Activated CD8-positive, alpha-beta T cell treated with anti-CD3 and anti-CD28 coated beads for 36 hours (primary cell): ENCODE results near the gene PFDN6. TPM values are rescaled to one million over a fixed set of nuclear protein-coding genes. Genes with fewer than 3 reads are reported as not detected.

Source experiments
- ATAC-seq: fragments of 200-7000 bp; cut with Tn5 transposase; one replicate; pipeline ENCODE4 v1.10.0; 2021; ENCODE audit warnings: mild to moderate bottlenecking, moderate library complexity
- CTCF ChIA-PET: fragments of 350-600 bp; sonication (Branson Sonifier 250); formaldehyde crosslinking; loops from one replicate; lab custom pipeline; 2021; ENCODE audit warnings: antibody characterized with exemption; lab: Charles Lee
- POLR2A ChIA-PET: fragments of 350-600 bp; sonication (Branson Sonifier 250); formaldehyde crosslinking; loops from one replicate; lab custom pipeline; 2021; ENCODE audit warnings: antibody characterized with exemption; lab: Charles Lee
- DNase-seq: peaks from one replicate; pipeline ENCODE4 v3.0.0-alpha.2; 2020
- H3K27ac Mint-ChIP-seq: one replicate; pipeline ENCODE4 v1.8.0; 2021; ENCODE audit warnings: mild to moderate bottlenecking, mixed read lengths
- H3K27me3 Mint-ChIP-seq: one replicate; pipeline ENCODE4 v1.8.0; 2021; ENCODE audit warnings: mixed read lengths
- H3K36me3 Mint-ChIP-seq: one replicate; pipeline ENCODE4 v1.8.0; 2021; ENCODE audit warnings: low read depth, mixed read lengths
- H3K4me1 Mint-ChIP-seq: one replicate; pipeline ENCODE4 v1.8.0; 2021; ENCODE audit warnings: low read depth, mixed read lengths
- H3K4me3 Mint-ChIP-seq: one replicate; pipeline ENCODE4 v1.8.0; 2021; ENCODE audit warnings: mild to moderate bottlenecking, moderate library complexity, mixed read lengths
- H3K9me3 Mint-ChIP-seq: one replicate; pipeline ENCODE4 v1.8.0; 2021; ENCODE audit warnings: mixed read lengths
- intact Hi-C: fragments of 100-400 bp; cut with micrococcal nuclease; formaldehyde crosslinking; loops from one replicate; pipeline ENCODE4 v1.10.0; 2022
- total RNA-seq, 2 experiments: library from RNA; stranded (reverse); gene quantifications; one replicate each; pipeline ENCODE4 v1.2.3, GENCODE V29; 2021
- TF ChIP-seq, protein P1 (sequence below): fragments of 200-600 bp; IDR thresholded peaks from one replicate; pipeline ENCODE4 v1.8.0; 2022; ENCODE audit warnings: antibody characterized with exemption, mild to moderate bottlenecking

PFDN6 gene
- total RNA-seq, 2 experiments from 2014 or later: 78.1 to 92.3 TPM

DNA sequence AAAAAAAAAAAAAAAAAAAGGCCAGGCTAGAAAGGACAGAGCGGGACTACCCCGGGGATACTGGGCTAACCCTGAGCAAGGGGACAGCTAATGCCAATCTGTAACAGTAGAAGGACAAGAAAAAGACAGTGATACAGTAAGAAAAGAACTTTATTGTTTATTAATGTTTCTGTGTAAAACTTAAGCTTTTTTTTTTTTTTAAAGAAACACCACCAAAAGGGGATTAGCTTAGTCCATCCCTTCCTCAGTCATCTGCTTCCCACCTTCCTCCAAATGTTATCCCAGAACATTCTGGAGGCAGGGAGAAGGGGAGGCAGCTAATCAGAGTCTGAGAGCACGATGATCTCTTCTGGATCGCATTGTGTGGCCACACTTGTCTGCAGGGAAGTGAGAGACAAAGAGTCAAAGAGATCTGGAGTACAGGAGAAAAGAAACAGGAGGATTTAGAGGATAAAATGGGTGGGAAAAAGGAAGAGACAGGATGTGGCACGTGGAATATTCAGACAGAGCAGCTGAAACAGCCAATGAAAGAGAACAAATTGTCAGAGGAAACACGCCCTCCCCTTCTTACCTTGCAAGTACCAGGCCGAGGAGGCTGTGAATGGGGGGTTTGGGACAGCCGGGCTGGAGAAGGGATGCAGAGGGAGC lies 29.1 kb downstream of the PFDN6 start:
- peaks cover 54% of the 10 kb centered on the region for H3K36me3 Mint-ChIP-seq
- intact Hi-C loops: no loop called here
- no peaks in the 10 kb centered on the region for H3K9me3 Mint-ChIP-seq
- H3K27me3 Mint-ChIP-seq: no peaks in the 10 kb centered on the region
- ATAC-seq (no peak), DNase-seq (no peak)
- H3K27ac Mint-ChIP-seq: peak overlapping the region; percentile 97
- peak overlapping the region; percentile 97 for H3K4me3 Mint-ChIP-seq
- peaks cover 70% of the 10 kb centered on the region for H3K4me1 Mint-ChIP-seq
- CTCF ChIA-PET: interaction anchor here (0.7 to 1.6 kb wide), 8 partner anchors 19 to 289 kb away, joined by 3 to 6 read pairs (median 4); partner anchors contain the start of genes B3GALT4, PFDN6 and WDR46
- POLR2A ChIA-PET: interaction anchor here (0.6 to 4.8 kb wide), 11 partner anchors 21 to 390 kb away, joined by 3 to 42 read pairs (median 4); partner anchors contain the start of genes PFDN6, RGL2, RPS18 and SYNGAP1
- TF ChIP-seq, protein P1, sequence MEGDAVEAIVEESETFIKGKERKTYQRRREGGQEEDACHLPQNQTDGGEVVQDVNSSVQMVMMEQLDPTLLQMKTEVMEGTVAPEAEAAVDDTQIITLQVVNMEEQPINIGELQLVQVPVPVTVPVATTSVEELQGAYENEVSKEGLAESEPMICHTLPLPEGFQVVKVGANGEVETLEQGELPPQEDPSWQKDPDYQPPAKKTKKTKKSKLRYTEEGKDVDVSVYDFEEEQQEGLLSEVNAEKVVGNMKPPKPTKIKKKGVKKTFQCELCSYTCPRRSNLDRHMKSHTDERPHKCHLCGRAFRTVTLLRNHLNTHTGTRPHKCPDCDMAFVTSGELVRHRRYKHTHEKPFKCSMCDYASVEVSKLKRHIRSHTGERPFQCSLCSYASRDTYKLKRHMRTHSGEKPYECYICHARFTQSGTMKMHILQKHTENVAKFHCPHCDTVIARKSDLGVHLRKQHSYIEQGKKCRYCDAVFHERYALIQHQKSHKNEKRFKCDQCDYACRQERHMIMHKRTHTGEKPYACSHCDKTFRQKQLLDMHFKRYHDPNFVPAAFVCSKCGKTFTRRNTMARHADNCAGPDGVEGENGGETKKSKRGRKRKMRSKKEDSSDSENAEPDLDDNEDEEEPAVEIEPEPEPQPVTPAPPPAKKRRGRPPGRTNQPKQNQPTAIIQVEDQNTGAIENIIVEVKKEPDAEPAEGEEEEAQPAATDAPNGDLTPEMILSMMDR: no peak

DNA sequence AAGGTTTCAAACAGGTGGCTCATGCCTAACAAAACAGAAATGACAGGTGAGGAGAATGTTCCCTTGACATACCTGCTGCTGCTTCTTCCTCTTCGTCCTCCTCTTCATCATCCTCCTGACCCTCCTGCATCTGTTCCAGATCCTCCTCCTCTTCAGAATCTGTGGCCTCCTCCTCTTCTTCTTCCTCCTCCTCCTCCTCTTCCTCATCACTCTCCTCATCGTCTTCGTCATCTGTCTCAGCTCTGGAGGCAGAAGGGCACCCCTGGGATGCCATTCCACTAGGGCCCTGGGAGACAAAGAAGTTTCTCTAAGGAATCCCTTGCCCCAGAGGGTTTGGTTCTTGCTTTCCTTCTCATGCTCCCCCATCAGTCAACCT lies 30.5 kb downstream of the PFDN6 start:
- POLR2A ChIA-PET: no interaction called here
- peak overlapping the region; percentile 98 for H3K27ac Mint-ChIP-seq
- no peaks in the 10 kb centered on the region for H3K9me3 Mint-ChIP-seq
- peak overlapping the region; percentile 97 for H3K4me3 Mint-ChIP-seq
- intact Hi-C loops: no loop called here
- TF ChIP-seq, protein P1: no peak
- no peak for DNase-seq
- ATAC-seq: no peak
- H3K27me3 Mint-ChIP-seq: no peaks in the 10 kb centered on the region
- CTCF ChIA-PET: interaction anchor here (1.6 kb wide), 1 partner anchor 106 kb away, joined by 5 read pairs; no protein-coding TSS in a partner anchor
- peaks cover 71% of the 10 kb centered on the region for H3K4me1 Mint-ChIP-seq
- H3K36me3 Mint-ChIP-seq: peaks cover 51% of the 10 kb centered on the region

DNA sequence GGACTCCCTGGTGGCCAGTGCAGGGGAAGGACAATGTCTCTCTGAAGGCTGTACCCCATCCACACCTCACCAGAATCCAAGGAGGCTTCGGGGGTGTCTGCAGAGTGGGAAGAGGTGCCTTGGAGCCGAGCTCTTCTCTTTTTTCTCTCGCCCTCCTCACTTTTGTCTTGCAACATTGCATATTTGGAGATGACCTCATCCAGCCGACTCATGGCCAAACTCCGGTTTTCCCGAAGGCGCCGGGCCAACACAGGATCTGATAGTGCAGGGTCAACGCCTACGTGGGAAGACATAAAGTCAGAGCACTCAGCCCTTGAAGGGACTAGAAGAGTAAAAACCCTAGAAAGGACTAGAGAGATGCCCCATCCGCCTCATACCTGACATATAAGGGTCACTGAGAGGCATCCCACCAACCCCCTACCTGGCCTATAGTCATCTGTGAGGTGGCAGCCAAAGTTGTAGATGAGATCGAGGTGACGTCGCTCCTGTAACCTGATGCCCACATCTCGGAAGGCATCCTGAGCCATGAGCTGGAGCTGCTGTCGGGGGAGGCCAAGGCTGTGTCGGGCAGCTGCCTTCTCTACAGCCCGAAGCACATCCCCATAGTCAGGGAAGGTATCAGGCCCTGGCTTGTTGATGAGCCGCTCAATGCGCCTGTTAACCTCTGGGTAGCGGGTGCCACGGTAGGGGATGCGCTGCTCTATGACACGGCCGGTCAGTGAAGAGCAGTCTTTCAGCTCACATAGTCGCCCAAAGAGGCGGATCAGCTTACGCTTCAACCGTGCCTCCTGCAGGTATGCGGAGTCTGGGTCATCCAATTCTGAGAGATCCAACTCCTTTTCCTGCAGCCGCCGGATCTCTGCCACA lies 31.1 kb downstream of the PFDN6 start:
- DNase-seq (no peak), ATAC-seq (no peak)
- ChIA-PET CTCF (no interaction called here), POLR2A (interaction anchor here (0.9 to 1.5 kb wide), 3 partner anchors 9 to 43 kb away, joined by 3 to 6 read pairs (median 4); partner anchors contain the start of gene B3GALT4)
- peaks cover 51% of the 10 kb centered on the region for H3K36me3 Mint-ChIP-seq
- H3K9me3 Mint-ChIP-seq: no peaks in the 10 kb centered on the region
- peak overlapping the region; percentile 98 for H3K27ac Mint-ChIP-seq
- no peaks in the 10 kb centered on the region for H3K27me3 Mint-ChIP-seq
- intact Hi-C loops: no loop called here
- TF ChIP-seq, protein P1: no peak
- peaks cover 65% of the 10 kb centered on the region for H3K4me1 Mint-ChIP-seq
- H3K4me3 Mint-ChIP-seq: peak overlapping the region; percentile 90

DNA sequence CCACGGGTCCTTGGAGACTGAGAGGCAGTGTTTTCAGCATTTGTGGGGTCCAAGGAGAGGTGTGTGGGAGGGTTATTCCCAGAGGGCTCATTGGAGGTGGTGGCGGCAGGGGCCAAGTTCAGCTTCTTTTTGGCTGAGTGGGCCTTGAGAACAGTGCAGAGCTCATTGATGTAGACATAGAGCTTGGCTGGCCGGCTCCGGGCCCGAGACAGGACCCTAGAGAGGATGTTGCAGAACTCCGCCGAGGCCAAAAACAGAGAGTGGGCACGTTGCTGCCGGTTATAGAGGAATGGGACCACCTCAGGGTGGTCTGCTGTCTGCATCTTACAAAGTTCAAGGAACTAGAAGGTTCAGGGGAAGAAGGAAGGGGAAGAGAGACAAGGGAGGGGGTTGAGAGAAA lies 31.8 kb downstream of the PFDN6 start:
- ChIA-PET POLR2A (interaction anchor here (0.9 to 1.5 kb wide), 3 partner anchors 9 to 44 kb away, joined by 3 to 6 read pairs (median 4); partner anchors contain the start of gene B3GALT4), CTCF (no interaction called here)
- ATAC-seq (no peak), DNase-seq (no peak)
- Mint-ChIP-seq H3K9me3 (no peaks in the 10 kb centered on the region), H3K4me3 (peak overlapping the region; percentile 90), H3K4me1 (peaks cover 60% of the 10 kb centered on the region), H3K27me3 (no peaks in the 10 kb centered on the region), H3K36me3 (peaks cover 50% of the 10 kb centered on the region), H3K27ac (peak overlapping the region; percentile 98)
- TF ChIP-seq, protein P1: no peak
- intact Hi-C loops: no loop called here
